Astrocyte of the spinal cord (primary cell): ENCODE measurements around the gene FIS1.

Source experiments
- DNase-seq: peaks from one replicate; pipeline ENCODE4 v3.0.0; 2011; ENCODE audit warnings: low read depth, low spot score
- H3K4me3 ChIP-seq: 2 replicates; pipeline ENCODE4 v1.5.1; 2011; ENCODE audit warnings: low read depth, mild to moderate bottlenecking, low read length, moderate library complexity
- CTCF ChIP-seq: IDR thresholded peaks from 2 replicates; pipeline ENCODE4 v1.5.1; 2012; ENCODE audit warnings: low read depth, mild to moderate bottlenecking, low read length, inconsistent platforms
- in situ Hi-C: cut with HindIII; loops from 2 replicates; pipeline ENCODE4 v1.10.0; 2017; ENCODE audit warnings: low sequenced_read_pairs

The FIS1 gene

GRCh38 chr7:101232141-101232850 lies 12.6 kb downstream of the FIS1 start:
- DNase-seq, result no peak
- TF ChIP-seq CTCF, result no peak
- no peak overlapping the region for H3K4me3 ChIP-seq
- in situ Hi-C loops, result no loop called here

- in situ Hi-C loops, result no loop called here
- no peak for TF ChIP-seq CTCF
- DNase-seq, result no peak
- no peak overlapping the region for H3K4me3 ChIP-seq
These were observed 13.2 kb downstream of the FIS1 start for GRCh38 chr7:101231644-101232043.

- in situ Hi-C loops, result no loop called here
- TF ChIP-seq CTCF, result no peak
- DNase-seq, result no peak
- no peak overlapping the region for H3K4me3 ChIP-seq
These were observed 18.2 kb downstream of the FIS1 start for GRCh38 chr7:101226721-101227120.

- H3K4me3 ChIP-seq, result no peak overlapping the region
- in situ Hi-C loops, result no loop called here
- no peak for TF ChIP-seq CTCF
- no peak for DNase-seq
These were observed 19.2 kb downstream of the FIS1 start for GRCh38 chr7:101225650-101226049.

GRCh38 chr7:101223528-101223927 lies 21.4 kb downstream of the FIS1 start:
- no peak for TF ChIP-seq CTCF
- no peak for DNase-seq
- H3K4me3 ChIP-seq, result no peak overlapping the region
- in situ Hi-C loops, result no loop called here

GRCh38 chr7:101222275-101222830 lies 22.5 kb downstream of the FIS1 start:
- no peak for TF ChIP-seq CTCF
- no peak for DNase-seq
- in situ Hi-C loops, result no loop called here
- no peak overlapping the region for H3K4me3 ChIP-seq
